ENCODE data around the gene TEAD4. TPM values are rescaled to one million over a fixed set of nuclear protein-coding genes. Genes with fewer than 3 reads are reported as not detected.

TEAD4 gene
- total RNA-seq, 4 donors from 2014 or later = 14.8 to 34.3 (median 23.4) TPM

GRCh38 chr12:3083241-3083920 lies 124.2 kb downstream of the TEAD4 start:
- no peak for TF ChIP-seq CTCF (IDR thresholded peaks at IDR 0.05)
- TF ChIP-seq POLR2A (IDR thresholded peaks at IDR 0.05) = no peak
- DNase-seq (ENCODE audit: low spot score in 2 of 2) = no peak
- WGBS, 2 donors = 67 to 70% methylated on average over 6 of the region's 6 CpGs
- H3K4me3 ChIP-seq (ENCODE audit: low read depth, poor library complexity, severe bottlenecking) = no peak overlapping the region
- intact Hi-C loops (cut with DNase I; ENCODE audit: low total_unique reads) = no loop called here

- TF ChIP-seq CTCF (IDR thresholded peaks at IDR 0.05) = no peak
- TF ChIP-seq POLR2A (IDR thresholded peaks at IDR 0.05) = no peak
- 79 to 87% methylated on average over 5 of the region's 5 CpGs for WGBS, 2 donors
- intact Hi-C loops (cut with DNase I; ENCODE audit: low total_unique reads) = no loop called here
- no peak for DNase-seq (ENCODE audit: low spot score in 2 of 2)
- no peak overlapping the region for H3K4me3 ChIP-seq (ENCODE audit: low read depth, poor library complexity, severe bottlenecking)
Observed at GRCh38 chr12:3083921-3084347, 124.7 kb downstream of the TEAD4 start.

- no peak for TF ChIP-seq CTCF (IDR thresholded peaks at IDR 0.05)
- TF ChIP-seq POLR2A (IDR thresholded peaks at IDR 0.05) = no peak
- WGBS, 2 donors = 86 to 87% methylated on average over 12 of the region's 12 CpGs
- H3K4me3 ChIP-seq (ENCODE audit: low read depth, poor library complexity, severe bottlenecking) = no peak overlapping the region
- intact Hi-C loops (cut with DNase I; ENCODE audit: low total_unique reads) = no loop called here
- no peak for DNase-seq (ENCODE audit: low spot score in 2 of 2)
Observed at GRCh38 chr12:3084742-3085141, 125.5 kb downstream of the TEAD4 start.

- no peak overlapping the region for H3K4me3 ChIP-seq (ENCODE audit: low read depth, poor library complexity, severe bottlenecking)
- DNase-seq (ENCODE audit: low spot score in 2 of 2) = no peak
- intact Hi-C loops (cut with DNase I; ENCODE audit: low total_unique reads) = no loop called here
- 56% methylated on average over 18 to 19 of the region's 19 CpGs for WGBS, 2 donors
- TF ChIP-seq CTCF (IDR thresholded peaks at IDR 0.05) = no peak
- no peak for TF ChIP-seq POLR2A (IDR thresholded peaks at IDR 0.05)
Observed at GRCh38 chr12:3085341-3086139, 126.3 kb downstream of the TEAD4 start.

- no peak overlapping the region for H3K4me3 ChIP-seq (ENCODE audit: low read depth, poor library complexity, severe bottlenecking)
- TF ChIP-seq CTCF (IDR thresholded peaks at IDR 0.05) (no peak), POLR2A (IDR thresholded peaks at IDR 0.05) (no peak)
- intact Hi-C loops (cut with DNase I; ENCODE audit: low total_unique reads) = no loop called here
- no peak for DNase-seq (ENCODE audit: low spot score in 2 of 2)
- 59 to 64% methylated on average over 4 of the region's 4 CpGs for WGBS, 2 donors
Observed at GRCh38 chr12:3086211-3086610, 127.0 kb downstream of the TEAD4 start.
